GM19193 (cell line): ENCODE results near the gene IRAK3.

Experiments used
- POLR2A ChIP-seq: IDR thresholded peaks from 4 replicates; pipeline ENCODE4 v1.6.1; 2011; ENCODE audit not compliant: insufficient read depth, insufficient read length; ENCODE audit errors: extremely low read depth

Gene IRAK3

GRCh38 chr12:66188584-66189485 lies at the start of gene IRAK3:
Gene IRAK3, plus strand, starts transcription at chr12:66189214. Its CDS starts 86 bp downstream, at chr12:66189300.
- TF ChIP-seq POLR2A: peak; percentile 86

GRCh38 chr12:66139328-66139727 lies 49.7 kb upstream of the IRAK3 start:
- TF ChIP-seq POLR2A: no peak

DNA sequence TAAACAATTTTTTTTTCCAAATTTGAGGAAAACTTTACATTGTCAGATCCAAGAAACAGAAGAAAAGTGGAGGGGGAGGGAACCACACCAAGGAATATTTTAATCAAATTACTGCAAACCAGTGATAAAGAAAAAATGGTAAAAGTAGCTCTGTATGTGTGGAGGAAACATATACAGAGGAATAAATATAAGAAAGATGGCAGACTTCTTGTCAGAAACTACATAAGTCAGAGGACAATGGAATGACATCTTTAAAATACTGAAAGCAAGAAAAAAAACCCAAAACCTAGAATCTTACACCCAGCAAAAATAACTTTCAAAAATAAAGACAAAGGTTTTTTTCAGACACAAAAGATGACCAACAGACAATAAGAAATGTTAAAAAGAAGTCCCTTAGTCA lies 48.3 kb upstream of the IRAK3 start:
- no peak for TF ChIP-seq POLR2A

GRCh38 chr12:66141299-66141698 lies 47.7 kb upstream of the IRAK3 start:
- no peak for TF ChIP-seq POLR2A

- no peak for TF ChIP-seq POLR2A
Measured at GRCh38 chr12:66142826-66143225, 46.2 kb upstream of the IRAK3 start.

GRCh38 chr12:66143868-66144267 lies 45.1 kb upstream of the IRAK3 start:
- TF ChIP-seq POLR2A: no peak

GRCh38 chr12:66144791-66145754 lies 43.9 kb upstream of the IRAK3 start:
- no peak for TF ChIP-seq POLR2A

- no peak for TF ChIP-seq POLR2A
Measured at GRCh38 chr12:66149702-66150398, 39.2 kb upstream of the IRAK3 start.

DNA sequence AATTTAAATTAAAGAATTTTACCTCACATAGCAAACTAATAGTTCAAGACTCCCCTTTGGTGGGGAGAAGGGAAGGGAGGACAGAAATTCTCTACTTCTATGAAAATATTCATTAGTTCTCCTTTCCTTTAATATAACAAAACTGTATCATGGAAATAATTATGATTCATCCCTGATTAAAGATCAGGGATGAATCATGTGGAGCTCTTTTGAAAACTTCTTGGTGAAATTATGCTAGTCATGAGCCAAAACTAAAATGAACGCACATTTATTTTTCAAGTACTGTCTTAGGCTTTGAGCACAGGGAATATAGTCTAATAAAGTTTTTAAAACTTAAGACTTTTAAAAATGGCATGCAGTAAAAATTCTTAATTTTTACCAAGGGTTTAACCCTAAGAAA lies 36.3 kb upstream of the IRAK3 start:
- no peak for TF ChIP-seq POLR2A

DNA sequence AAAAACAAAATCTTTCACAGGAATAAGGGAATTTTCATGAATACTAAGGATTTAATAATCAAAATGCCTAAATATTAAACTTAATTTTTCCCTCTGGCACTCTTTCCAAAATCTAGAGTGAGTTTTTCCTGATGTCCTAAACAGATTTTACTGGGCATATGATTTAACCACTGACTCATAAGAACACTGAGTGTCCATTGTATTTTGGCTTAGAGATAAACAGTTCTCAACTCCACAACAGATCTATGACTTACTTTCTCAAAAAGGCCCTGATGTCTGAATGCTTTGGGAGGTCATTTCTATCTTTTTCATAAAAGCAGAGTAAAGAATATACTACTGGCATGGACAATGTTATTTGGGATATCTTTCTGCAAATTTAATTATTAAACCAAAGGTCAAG lies 34.2 kb upstream of the IRAK3 start:
- TF ChIP-seq POLR2A: no peak

DNA sequence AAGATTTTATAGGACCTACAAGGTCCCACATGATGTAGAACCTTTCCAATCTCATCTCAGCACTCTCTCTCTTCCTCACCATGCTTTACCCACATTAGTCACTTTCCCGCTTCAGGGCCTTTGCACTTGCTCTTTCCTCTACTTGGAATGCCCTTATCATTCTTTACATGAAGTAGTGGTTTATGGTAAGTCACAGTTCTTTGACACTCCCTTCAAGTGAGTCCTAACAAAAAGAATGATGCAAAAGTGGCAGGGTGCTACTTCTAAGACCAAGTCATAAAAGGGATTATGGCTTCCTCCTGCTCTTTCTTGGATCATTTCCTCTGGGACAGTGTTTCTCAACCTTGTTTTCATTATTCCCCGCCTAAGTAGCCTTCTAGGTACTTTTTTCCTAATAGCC lies 32.4 kb upstream of the IRAK3 start:
- no peak for TF ChIP-seq POLR2A

GRCh38 chr12:66159123-66159522 lies 29.9 kb upstream of the IRAK3 start:
- TF ChIP-seq POLR2A: no peak

DNA sequence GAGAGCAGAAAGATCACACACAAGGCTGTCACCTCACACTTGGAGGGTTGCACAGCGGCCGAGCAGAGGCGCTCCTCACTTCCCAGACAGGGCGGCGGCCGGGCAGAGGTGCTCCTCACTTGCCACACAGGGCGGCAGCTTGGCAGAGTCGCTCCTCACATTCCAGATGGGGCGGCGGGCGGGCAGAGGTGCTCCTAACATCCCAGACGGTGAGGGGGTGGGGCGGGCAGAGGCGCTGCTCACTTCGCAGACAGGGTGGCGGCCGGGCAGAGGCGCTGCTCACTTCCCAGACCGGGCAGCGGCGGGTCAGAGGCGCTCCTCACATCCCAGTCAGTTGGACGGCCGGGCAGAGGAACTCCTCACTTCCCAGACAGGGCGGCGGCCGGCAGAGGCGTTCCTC lies 28.3 kb upstream of the IRAK3 start:
- no peak for TF ChIP-seq POLR2A

DNA sequence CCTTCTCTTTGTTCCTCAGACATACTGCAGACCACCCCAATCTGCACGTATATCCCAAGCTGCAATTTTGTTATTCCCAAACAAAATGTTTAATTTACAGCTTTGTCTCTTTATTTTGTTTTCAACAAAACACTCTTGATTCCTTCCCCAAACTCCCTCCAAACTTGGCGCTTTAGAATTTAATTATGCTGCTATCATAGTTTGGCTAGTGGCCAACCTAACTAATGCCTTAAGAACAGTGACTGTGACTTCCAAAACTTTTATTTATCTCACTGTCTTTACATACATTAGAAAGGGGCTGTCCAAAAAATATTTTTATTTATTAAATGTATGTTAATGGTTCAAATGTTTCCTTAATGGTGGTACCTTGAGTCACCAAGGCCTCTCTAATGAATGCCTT lies 26.3 kb upstream of the IRAK3 start:
- TF ChIP-seq POLR2A: no peak

DNA sequence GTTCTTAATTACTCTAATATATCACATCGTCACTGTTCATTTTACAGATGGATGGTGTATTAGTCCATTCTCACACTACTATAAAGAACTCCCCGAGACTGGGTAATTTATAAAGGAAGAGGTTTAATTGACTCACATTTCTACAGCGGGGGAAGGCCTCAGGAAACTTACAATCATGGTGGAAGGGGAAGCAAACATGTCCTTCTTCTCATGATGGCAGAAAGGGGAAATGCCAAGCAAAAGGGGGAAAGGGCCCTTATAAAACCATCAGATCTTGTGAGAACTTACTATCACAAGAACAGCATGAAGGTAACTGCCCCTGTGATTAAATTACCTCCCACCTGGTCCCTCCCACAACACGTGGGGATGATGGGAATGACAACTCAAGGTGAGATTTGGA lies 25.7 kb upstream of the IRAK3 start:
- no peak for TF ChIP-seq POLR2A

DNA sequence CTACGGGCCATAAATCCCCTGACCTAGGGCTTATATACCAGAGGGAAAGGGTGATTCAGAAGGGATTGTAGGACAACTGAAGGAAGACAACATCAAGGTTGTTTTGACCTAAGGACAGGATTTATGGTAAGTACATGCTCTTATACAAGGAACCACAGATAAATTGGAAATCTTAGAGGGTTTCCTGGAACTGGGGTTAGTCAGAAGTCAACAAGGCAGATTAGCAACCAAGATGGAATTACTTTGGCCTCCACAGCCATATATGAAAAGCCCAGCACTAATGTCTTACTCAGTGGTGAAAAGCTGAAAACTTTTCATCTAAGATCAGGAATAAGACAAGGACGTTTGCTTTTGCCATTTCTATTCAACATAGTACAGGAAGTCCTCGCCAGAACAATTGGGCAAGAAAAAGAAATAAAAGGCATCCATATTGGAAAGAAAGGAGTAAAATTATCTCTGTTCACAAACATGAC lies 24.6 kb upstream of the IRAK3 start:
- TF ChIP-seq POLR2A: no peak

DNA sequence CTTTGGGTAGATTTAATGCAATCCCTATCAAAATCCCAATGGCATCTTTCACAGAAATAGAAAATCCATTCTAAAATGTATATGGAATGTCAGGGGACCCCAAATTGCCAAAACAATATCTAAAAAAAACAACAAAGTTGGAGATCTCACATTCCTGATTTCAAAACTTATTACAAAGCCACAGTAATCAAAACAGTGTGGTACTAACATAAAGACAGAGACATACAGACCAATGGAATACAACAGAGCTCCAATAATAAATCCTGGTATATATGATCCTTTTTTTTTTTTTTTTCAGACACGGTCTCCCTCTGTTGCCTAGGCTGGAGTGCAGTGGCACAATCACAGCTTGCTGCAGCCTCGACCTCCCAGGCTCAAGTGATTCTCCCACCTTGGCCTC lies 23.9 kb upstream of the IRAK3 start:
- TF ChIP-seq POLR2A: no peak
